Measurements from ENCODE around the gene TIGD4. TPM values are rescaled to one million over a fixed set of nuclear protein-coding genes. Genes with fewer than 3 reads are reported as not detected.

The TIGD4 gene
- total and polyA plus RNA-seq, 2 experiments from 2014 or later = 1.6 to 1.7 TPM

GRCh38 chr4:152807294-152807829, 27.8 kb upstream of the TIGD4 start (continued):
- TF ChIP-seq ZNF462 (CRISPR knock-in tag; IDR thresholded peaks at IDR 0.05) (no peak), EZH2 (IDR thresholded peaks at IDR 0.05; ENCODE audit: low read depth, unreplicated experiment) (no peak), STAT1 (IDR thresholded peaks at IDR 0.05; ENCODE audit: unreplicated experiment) (no peak), ZNF114 (CRISPR knock-in tag; IDR thresholded peaks at IDR 0.05) (no peak), NANOG (IDR thresholded peaks at IDR 0.05; ENCODE audit: borderline replicate concordance) (no peak), CREB1 (CRISPR knock-in tag; IDR thresholded peaks at IDR 0.05; ENCODE audit: low read depth) (no peak)

GRCh38 chr4:152806501-152807125, 27.1 kb upstream of the TIGD4 start:
- peaks cover 4% of the 10 kb centered on the region for H4K20me1 ChIP-seq (replicated peaks; ENCODE audit: insufficient read depth)
- no peak overlapping the region for H3K27ac Mint-ChIP-seq
- peaks cover 17% of the 10 kb centered on the region for H3K4me1 Mint-ChIP-seq
- TF ChIP-seq ZNF331 (CRISPR knock-in tag; IDR thresholded peaks at IDR 0.05; ENCODE audit: low read depth) (no peak), REST (IDR thresholded peaks at IDR 0.05; ENCODE audit: unreplicated experiment) (no peak), CREB1 (CRISPR knock-in tag; IDR thresholded peaks at IDR 0.05; ENCODE audit: low read depth) (no peak), ETS1 (IDR thresholded peaks at IDR 0.05) (no peak), EZH2phosphoT487 (IDR thresholded peaks at IDR 0.05; ENCODE audit: unreplicated experiment) (no peak), JUNB (IDR thresholded peaks at IDR 0.05; ENCODE audit: unreplicated experiment) (no peak), ZNF114 (CRISPR knock-in tag; IDR thresholded peaks at IDR 0.05) (no peak), NANOG (IDR thresholded peaks at IDR 0.05; ENCODE audit: borderline replicate concordance) (no peak)

More at GRCh38 chr4:152806501-152807125, 27.1 kb upstream of the TIGD4 start:
- Mint-ChIP-seq H3K27me3 (ENCODE audit: insufficient read depth, low read depth, poor library complexity) (no peaks in the 10 kb centered on the region), H3K9me3 (peaks cover 10% of the 10 kb centered on the region; the same call in 2 of the 3 replicates), H3K36me3 (ENCODE audit: low read depth) (peaks cover 25% of the 10 kb centered on the region), H3K4me3 (no peak overlapping the region)
- Histone ChIP-seq H3K36me3 (ENCODE audit: insufficient read depth) (no peaks in the 10 kb centered on the region), H3K9me2 (ENCODE audit: insufficient read depth) (no peaks in the 10 kb centered on the region), H3K79me2 (replicated peaks; ENCODE audit: insufficient read depth) (peaks cover 85% of the 10 kb centered on the region), H3K4me3 (no peak overlapping the region), H3K4me1 (ENCODE audit: insufficient read depth) (peaks cover 28% of the 10 kb centered on the region), H2AFZ (no peak overlapping the region), H3F3A (replicated peaks; ENCODE audit: low read depth) (0 out of 2 replicates have a peak, but pooled peaks cover 3% of the 10 kb centered on the region), H3K27ac (ENCODE audit: low read depth) (no peak overlapping the region), H3K27me3 (ENCODE audit: insufficient read depth) (no peaks in the 10 kb centered on the region), H3K4me2 (no peak overlapping the region)
- DNase-seq (ENCODE audit: low spot score) = no peak
- ATAC-seq = no peak

Data from GM23338 (cell line).